Natural killer cell (primary cell): ENCODE data around the gene PTAR1. TPM values are rescaled to one million over a fixed set of nuclear protein-coding genes. Genes with fewer than 3 reads are reported as not detected.

ENCODE experiments used
- ATAC-seq, 3 donors: fragments of 150-1000 bp in 2 of 3; fragments of 200-7000 bp in 1 of 3; cut with Tn5 transposase; 1 replicate in 1 of 3; 2 replicates in 2 of 3; pipeline ENCODE4 v1.10.0; 2021; ENCODE audit warnings: mild to moderate bottlenecking in 2 of 3, moderate library complexity in 2 of 3
- DNase-seq, 2 donors: peaks; one replicate each; pipeline versions ENCODE4 v3.0.0 to v3.0.0-alpha.2; 2013 to 2021; ENCODE audit warnings: mixed read lengths in 1 of 2
- H3K27ac ChIP-seq: one replicate; pipeline ENCODE4 v1.5.1; 2013; ENCODE audit warnings: mild to moderate bottlenecking, low read length
- H3K27me3 ChIP-seq: one replicate; pipeline ENCODE4 v1.6.1; 2013; ENCODE audit warnings: low read length; ENCODE audit not compliant: control insufficient read depth, insufficient read depth
- H3K36me3 ChIP-seq: one replicate; pipeline ENCODE4 v1.6.1; 2013; ENCODE audit warnings: low read length; ENCODE audit not compliant: control insufficient read depth, insufficient read depth
- H3K4me1 ChIP-seq: one replicate; pipeline ENCODE4 v1.6.1; 2013; ENCODE audit warnings: low read length; ENCODE audit not compliant: control insufficient read depth, insufficient read depth
- H3K4me3 ChIP-seq: one replicate; pipeline ENCODE4 v1.5.1; 2013; ENCODE audit warnings: low read length
- H3K9me3 ChIP-seq: one replicate; pipeline ENCODE4 v1.6.1; 2013; ENCODE audit warnings: low read length; ENCODE audit not compliant: control insufficient read depth, insufficient read depth
- H3K27ac Mint-ChIP-seq, 2 donors: one replicate each; pipeline ENCODE4 v1.8.0; 2022; ENCODE audit warnings: mild to moderate bottlenecking in 2 of 2, mixed read lengths in 2 of 2, moderate library complexity in 1 of 2
- H3K27me3 Mint-ChIP-seq, 2 donors: one replicate each; pipeline ENCODE4 v1.8.0; 2022; ENCODE audit warnings: low read depth in 2 of 2, mixed read lengths in 2 of 2
- H3K36me3 Mint-ChIP-seq: one replicate; pipeline ENCODE4 v1.8.0; 2022; ENCODE audit warnings: mixed read lengths
- H3K4me1 Mint-ChIP-seq, 2 donors: one replicate each; pipeline ENCODE4 v1.8.0; 2022; ENCODE audit warnings: mixed read lengths in 2 of 2
- H3K4me3 Mint-ChIP-seq: one replicate; pipeline ENCODE4 v1.8.0; 2022; ENCODE audit warnings: mild to moderate bottlenecking, moderate library complexity, mixed read lengths
- H3K9me3 Mint-ChIP-seq, 2 donors: one replicate each; pipeline ENCODE4 v1.8.0; 2022; ENCODE audit warnings: mixed read lengths in 2 of 2
- CTCF ChIP-seq: fragments of 200-600 bp; IDR thresholded peaks from one replicate; pipeline ENCODE4 v1.8.0; 2022; ENCODE audit warnings: antibody characterized with exemption
- WGBS: methylation state at CpG from one replicate; pipeline ENCODE4 v1.1.7; 2013; ENCODE audit warnings: missing lambda C conversion rate; ENCODE audit not compliant: insufficient coverage; 5-methylcytosine and 5-hydroxymethylcytosine counted together
- intact Hi-C: fragments of 100-400 bp; cut with micrococcal nuclease; formaldehyde crosslinking; loops from one replicate; pipeline ENCODE4 v1.14.2; 2022
- total RNA-seq, 4 donors: library from RNA; stranded (reverse); fragments of 120-200 nt in 1 of 4; gene quantifications; one replicate each; pipeline versions ENCODE4 v1.2.3 to v1.2.4, GENCODE V29; 2013 to 2022

PTAR1 gene
- total RNA-seq, 3 donors from 2014 or later (not counting 1 experiment from before 2014, with no cell fraction given): 76.4 to 87.9 (median 85.6) TPM

DNA sequence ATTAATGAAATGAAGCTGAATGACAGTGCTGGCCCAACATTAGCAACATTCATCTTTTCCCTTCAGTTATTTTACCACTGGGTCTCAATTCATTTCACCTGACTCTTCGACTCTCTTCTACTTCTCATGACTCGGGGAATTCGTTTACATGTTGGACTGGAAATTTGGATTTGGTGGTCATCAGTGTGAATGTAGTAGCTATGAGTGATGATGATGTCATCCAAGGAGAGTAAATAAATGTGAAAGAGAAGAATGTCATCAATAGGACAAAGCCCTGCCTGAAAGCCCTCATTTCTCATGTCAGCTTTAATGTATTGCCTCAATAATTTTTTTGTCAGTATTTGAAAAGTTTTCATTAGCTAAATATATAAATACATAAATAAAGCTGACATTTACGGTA is 38.9 kb upstream of the PTAR1 start:
- Histone ChIP-seq H3K36me3 (no peaks in the 10 kb centered on the region), H3K4me3 (no peak overlapping the region), H3K27me3 (peaks cover under 1% of the 10 kb centered on the region), H3K27ac (no peak overlapping the region), H3K9me3 (no peaks in the 10 kb centered on the region), H3K4me1 (no peaks in the 10 kb centered on the region)
- WGBS: 100% methylated on average over 2 of the region's 4 CpGs
- no peak overlapping the region for H3K27ac Mint-ChIP-seq
- H3K36me3 Mint-ChIP-seq: no peaks in the 10 kb centered on the region
- H3K9me3 Mint-ChIP-seq: no peaks in the 10 kb centered on the region
- TF ChIP-seq CTCF: no peak
- intact Hi-C loops: no loop called here
- H3K4me3 Mint-ChIP-seq: no peak overlapping the region
- no peaks in the 10 kb centered on the region for H3K4me1 Mint-ChIP-seq
- ATAC-seq (no peak), DNase-seq (no peak)
- H3K27me3 Mint-ChIP-seq: peaks cover 11% of the 10 kb centered on the region in 2 donors

DNA sequence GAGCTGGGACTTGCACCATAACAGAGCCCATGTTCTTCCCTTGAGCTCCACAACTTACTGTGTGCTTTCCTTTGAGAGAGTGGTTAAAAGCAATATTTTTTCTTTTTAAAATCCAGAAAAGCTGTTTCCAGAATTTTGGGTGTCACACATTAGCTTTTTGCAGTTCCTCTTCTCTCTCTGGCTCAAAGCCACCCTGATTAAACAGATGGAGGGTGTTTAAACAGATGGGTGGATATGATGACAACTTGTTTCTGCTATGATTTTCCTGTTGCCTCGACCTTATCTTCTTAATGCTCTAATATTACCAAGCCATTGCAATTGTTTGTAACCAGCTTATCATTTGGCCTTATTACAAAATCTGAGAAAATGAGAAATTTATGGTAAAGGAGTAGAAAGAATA is 37.9 kb upstream of the PTAR1 start:
- no peaks in the 10 kb centered on the region for H3K9me3 ChIP-seq
- H3K27me3 Mint-ChIP-seq: peaks cover 7 to 18% of the 10 kb centered on the region in 2 donors
- intact Hi-C loops: no loop called here
- H3K27ac Mint-ChIP-seq: no peak overlapping the region
- peaks cover 4% of the 10 kb centered on the region for H3K27me3 ChIP-seq
- H3K36me3 ChIP-seq: no peaks in the 10 kb centered on the region
- H3K36me3 Mint-ChIP-seq: no peaks in the 10 kb centered on the region
- H3K9me3 Mint-ChIP-seq: no peaks in the 10 kb centered on the region
- no peak for TF ChIP-seq CTCF
- H3K4me3 ChIP-seq: no peak overlapping the region
- ATAC-seq (no peak), DNase-seq (no peak)
- WGBS: no CpG with 5 or more reads among the region's 1 CpG
- no peaks in the 10 kb centered on the region for H3K4me1 Mint-ChIP-seq
- H3K27ac ChIP-seq: no peak overlapping the region
- no peaks in the 10 kb centered on the region for H3K4me1 ChIP-seq
- H3K4me3 Mint-ChIP-seq: no peak overlapping the region

DNA sequence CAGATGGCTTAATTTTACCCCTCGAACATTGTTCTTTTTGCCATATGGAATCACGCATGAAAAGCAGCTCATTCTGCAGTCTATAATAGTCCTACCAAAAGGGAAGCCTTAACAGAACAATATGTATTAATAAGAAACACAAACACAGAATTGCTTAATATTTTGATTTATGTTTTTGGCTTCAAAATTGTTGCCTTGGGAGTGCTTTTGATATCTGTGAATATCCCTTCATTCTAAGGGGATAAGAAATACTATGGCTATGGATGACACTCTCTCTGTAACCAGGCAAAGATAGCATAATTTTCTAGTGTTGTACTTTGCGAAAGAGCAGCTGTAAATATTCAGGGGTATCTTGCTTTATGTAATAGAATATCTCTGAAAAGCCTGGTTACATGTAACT is 34.5 kb upstream of the PTAR1 start:
- Mint-ChIP-seq H3K9me3 (no peaks in the 10 kb centered on the region), H3K27me3 (peaks cover 8 to 25% of the 10 kb centered on the region in 2 donors), H3K4me3 (no peak overlapping the region), H3K4me1 (no peaks in the 10 kb centered on the region), H3K36me3 (no peaks in the 10 kb centered on the region), H3K27ac (no peak overlapping the region)
- no peak for ATAC-seq
- 100% methylated on average over 2 of the region's 3 CpGs for WGBS
- intact Hi-C loops: no loop called here
- no peak for DNase-seq
- Histone ChIP-seq H3K4me1 (no peaks in the 10 kb centered on the region), H3K27me3 (peaks cover 4% of the 10 kb centered on the region), H3K9me3 (no peaks in the 10 kb centered on the region), H3K36me3 (no peaks in the 10 kb centered on the region), H3K4me3 (no peak overlapping the region), H3K27ac (no peak overlapping the region)
- no peak for TF ChIP-seq CTCF

GRCh38 chr9:69785757-69786156 is 25.9 kb upstream of the PTAR1 start:
- no peak for DNase-seq
- H3K27ac Mint-ChIP-seq: no peak overlapping the region
- no peaks in the 10 kb centered on the region for H3K4me1 Mint-ChIP-seq
- H3K36me3 Mint-ChIP-seq: no peaks in the 10 kb centered on the region
- Histone ChIP-seq H3K9me3 (no peaks in the 10 kb centered on the region), H3K36me3 (no peaks in the 10 kb centered on the region), H3K4me3 (no peak overlapping the region), H3K27ac (no peak overlapping the region), H3K27me3 (peaks cover 7% of the 10 kb centered on the region), H3K4me1 (no peaks in the 10 kb centered on the region)
- H3K4me3 Mint-ChIP-seq: no peak overlapping the region
- TF ChIP-seq CTCF: no peak
- peaks cover 12 to 34% of the 10 kb centered on the region in 2 donors for H3K27me3 Mint-ChIP-seq
- intact Hi-C loops: no loop called here
- no peaks in the 10 kb centered on the region for H3K9me3 Mint-ChIP-seq
- no peak for ATAC-seq
